Measurements from ENCODE around the gene SELL.
"Not testable (repeated sequence)": the region's sequence is repeated elsewhere in the genome, so short reads cannot be mapped to it uniquely, and the experiment has no call there.

The SELL gene

DNA sequence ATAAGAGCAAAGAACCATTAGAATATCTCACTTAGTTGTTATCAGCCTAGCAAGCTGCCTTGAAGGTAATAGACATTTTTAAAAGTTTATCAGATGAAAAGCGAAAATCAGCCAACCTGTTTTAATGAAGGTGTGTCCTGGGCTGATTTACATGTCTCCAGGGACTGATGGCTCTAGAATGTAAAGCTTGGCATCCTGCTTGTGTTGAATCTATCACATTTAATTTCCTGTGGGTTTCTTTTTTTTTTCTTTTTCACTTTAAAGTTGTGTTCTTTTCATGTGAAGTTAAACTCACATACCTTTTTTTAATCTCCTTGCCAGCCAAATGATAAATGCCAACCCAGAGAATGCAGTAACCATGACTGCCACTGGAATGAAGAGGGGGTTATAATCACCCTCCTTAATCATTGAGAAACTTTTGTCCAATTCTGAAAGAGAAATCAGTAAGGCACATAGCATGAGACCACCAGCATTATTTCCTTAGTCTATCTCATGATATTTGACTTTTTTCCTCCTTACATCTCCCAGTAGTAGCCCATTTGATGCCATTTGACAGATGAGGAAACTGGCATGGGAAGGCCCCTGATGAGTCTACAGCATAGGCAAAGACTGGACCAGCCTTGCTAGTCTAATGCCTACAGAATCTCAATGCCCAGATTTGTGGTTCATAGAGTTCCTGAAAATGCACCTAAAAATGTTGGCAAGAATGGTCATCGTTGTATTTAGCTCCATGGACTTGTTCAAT lies 10.0 kb downstream of the SELL start:
- DNase-seq = no peak

DNA sequence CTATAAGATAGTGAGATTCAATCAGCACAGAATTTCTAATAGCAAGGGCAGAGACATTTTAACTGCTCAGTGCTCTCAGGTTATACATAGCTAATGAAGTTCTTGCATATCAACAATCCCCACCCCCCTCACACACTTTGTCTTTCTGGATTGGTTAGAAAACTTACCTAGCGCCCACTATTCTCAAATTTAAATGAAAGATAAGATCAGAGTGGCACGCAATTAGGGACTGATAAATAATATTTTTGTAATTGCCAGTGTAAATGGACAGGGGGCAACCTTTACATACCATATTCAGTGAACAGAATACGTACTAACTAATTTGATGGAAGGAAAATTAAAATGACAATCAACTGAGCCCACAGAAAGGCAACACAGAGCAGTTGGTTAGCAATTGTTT lies 11.7 kb downstream of the SELL start:
- no peak for DNase-seq

DNA sequence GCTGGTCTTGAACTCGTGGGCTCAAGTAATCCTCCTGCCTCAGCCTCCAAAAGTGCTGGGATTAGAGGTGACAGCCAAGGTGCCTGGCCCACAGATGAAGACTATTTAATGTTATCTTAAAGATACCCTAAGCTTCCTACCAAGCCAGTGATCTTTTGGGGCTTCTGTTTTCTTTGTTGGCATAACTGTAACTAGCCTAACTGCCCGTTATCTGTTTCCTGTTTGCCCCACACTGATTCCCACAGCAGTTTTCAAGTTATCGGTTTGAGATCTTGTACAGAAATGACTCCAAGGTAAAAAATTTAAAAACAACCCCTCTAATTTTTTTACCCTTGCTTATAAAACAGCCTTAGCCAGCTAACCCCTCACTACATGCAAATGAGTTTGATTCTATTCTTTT lies 12.4 kb downstream of the SELL start:
- no peak for DNase-seq

DNA sequence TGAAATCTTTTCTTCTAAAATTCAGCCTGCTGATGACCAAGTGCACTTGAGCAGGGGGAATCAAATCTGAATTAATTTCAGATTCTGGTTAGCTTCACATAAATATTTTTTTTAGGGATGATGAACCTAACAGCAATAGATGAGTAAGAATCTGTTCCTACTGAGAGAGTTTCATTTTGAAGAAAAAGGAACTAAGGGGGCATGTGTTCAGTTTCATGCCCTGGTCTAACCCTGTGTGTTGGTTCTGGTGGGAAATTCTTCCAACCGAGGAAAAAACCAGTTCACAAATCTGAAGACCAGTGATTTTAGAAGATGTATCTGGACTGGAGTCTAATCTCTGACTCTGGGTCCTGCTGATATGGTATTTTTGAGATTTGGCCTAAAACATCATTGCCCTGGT lies 13.7 kb downstream of the SELL start:
- DNase-seq = no peak

DNA sequence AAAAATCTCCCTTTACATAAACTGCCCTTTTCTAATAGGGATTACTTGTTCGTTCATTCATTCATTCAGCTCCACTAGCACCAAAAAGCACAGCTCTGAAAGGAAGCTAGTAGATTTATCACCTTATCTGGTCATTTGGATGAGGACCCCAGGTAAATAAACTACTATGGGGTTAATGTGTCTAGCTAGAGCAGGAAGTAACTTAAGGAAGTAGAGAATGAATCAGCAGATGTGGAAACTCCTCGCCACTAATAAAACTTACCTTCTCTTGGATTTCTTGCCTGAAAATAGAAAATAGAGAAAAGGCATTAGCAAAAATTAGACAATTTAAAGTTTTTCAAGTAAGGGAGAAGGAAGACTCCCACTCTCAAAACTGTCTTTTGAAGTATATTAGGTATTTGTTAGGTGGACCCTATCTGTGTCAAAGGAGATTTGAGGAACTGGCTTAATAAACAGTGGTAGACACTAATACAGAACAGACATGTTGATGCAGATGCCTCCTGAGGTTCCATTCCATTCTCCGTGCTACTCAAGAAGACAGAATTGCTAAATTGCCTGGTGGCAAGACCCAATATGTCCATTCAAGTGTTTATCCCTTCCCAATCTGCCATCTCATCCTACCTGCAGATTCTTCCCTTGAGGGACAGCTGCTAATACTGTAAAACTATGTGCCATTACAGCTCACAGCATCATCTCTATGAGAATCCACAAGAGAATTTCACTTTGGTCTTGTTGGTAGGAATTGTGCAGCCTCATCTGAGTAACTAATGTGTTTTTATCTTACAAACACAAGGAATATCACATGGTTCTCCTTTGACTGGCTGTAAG lies 14.9 kb downstream of the SELL start:
- no peak for DNase-seq

DNA sequence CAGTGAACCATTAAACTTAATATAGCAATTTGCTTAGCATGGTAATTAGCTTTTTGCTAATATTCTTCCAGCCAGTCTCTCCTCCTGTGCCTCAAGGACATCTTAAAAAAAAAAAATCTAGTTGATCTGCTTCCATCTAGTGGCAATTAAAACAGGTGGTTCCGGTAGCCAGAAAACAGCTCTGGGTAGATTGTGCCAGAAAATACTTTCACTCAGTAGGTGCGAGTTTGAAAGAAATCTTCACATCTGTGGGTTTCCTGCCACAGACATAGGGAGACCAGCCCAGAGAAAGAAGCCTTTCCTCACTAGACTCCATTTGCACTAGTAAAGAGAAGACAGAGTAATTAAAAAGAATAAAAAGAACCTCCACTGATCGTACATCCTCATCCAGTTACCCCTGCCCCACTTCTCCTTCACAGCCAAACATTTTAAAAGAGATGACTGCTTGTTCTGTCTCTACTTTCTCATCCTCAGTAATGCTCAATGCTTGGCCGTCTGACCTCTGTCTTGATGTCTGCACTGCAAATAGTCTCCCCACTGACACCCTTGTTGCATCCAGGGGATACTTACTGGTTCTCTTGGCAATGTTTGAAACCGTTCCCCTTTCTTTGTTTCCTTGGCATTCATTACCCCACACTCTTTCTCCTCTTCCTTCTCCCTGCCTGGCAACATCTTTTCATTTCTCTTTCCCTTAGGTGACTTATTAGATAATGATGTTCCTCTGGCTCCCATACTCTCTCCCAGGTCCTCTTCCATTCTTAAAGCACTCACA lies 16.9 kb downstream of the SELL start:
- DNase-seq = no peak

DNA sequence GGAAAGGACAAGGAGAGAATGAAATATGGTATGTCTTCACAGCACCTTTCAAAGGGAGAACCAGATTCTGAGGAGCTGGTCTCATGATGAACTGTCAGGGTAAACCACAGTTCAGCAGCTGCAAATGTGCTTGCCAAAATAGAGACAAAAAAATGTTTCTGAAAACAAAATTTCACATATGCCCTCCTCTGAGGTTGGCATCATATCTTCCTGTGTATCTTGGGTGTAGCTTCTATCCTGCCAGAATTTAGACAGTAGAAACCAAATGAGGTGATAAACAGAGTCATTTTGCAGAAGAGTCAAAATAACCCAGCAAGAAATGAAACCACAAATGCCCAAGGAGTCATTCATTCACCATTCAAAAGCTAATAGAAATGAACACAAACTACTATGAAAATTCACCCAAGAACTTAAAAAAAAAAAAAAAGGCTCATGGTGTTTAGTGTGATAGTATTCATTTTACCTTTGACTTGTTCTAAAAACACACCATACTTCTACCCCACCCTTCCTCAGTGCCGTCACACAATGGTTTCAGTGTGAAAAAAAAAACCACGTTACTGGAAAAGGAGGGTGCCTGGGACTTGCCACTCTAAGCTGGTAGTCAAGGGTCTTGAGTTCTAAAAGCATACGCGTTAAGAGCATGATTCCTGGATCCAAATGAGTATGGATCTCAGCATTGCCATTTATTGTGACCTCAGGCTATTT lies 18.5 kb downstream of the SELL start:
- DNase-seq = no peak

DNA sequence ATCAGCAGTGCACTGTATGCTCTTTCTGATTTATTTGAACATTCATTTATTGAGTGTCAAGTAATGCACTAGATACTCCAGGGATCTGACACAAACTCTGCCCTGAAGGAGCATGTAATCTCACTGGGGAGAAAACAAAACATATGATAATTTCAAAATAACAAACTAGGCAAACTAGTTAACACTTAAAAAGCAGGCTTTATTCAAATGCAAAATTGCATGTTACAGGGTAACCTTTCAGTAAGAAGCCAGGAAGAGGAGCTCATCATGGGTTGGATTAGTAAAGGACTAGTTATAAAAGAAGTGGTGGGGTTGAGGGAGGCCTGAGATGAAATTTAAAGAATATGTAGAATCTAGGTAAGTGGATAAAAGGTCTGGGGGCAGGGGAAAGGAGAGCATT lies 20.9 kb downstream of the SELL start:
- no peak for DNase-seq

DNA sequence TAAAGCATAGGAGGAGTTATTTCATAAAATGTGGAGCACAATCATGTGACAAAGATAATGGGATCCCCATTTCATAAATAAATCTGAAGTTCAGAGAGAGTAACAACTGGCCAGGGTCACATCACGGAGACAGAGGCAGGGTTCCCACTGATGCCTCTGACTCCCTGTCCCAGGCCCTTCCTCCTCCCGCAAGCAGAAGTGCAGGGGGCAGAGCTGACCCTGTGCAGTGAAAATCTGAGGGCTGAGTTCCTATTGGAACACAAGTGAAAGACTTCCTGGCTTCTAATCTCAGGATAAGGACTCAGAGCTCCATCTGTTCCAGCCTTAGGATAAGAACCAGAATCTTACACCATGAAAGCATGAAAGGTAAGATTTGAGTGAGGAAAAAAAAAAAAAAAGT lies 22.0 kb downstream of the SELL start:
- DNase-seq = peak; percentile 87

DNA sequence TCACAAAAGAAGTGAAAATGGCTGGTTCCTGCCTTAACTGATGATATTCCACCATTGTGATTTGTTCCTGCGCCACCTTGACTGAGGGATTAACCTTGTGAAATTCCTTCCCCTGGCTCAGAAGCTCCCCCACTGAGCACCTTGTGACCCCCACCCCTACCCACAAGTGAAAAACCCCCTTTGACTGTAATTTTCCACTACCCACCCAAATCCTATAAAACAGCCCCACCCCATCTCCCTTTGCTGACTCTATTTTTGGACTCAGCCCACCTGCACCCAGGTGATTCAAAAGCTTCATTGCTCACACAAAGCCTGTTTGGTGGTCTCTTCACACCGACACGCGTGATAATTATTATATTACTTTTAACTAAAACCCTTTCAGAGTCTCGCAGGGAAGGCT lies 23.0 kb downstream of the SELL start:
- not testable (repeated sequence) for DNase-seq

DNA sequence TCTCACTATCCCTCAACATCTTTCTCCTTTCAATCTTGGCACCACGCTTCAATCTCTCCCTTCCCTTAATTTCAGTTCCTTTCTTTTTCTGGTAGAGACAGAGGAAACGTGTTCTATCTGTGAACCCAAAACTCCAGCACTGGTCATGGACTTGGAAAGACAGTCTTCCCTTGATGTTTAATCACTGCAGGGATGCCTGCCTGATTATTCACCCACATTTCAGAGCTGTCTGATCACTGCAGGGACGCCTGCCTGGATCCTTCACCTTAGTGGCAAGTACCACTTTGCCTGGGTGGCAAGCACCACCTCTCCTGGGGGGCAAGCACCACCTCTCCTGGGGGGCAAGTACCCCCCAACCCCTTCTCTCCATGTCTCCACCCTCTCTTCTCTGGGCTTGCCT lies 27.8 kb downstream of the SELL start:
- DNase-seq = no peak

DNA sequence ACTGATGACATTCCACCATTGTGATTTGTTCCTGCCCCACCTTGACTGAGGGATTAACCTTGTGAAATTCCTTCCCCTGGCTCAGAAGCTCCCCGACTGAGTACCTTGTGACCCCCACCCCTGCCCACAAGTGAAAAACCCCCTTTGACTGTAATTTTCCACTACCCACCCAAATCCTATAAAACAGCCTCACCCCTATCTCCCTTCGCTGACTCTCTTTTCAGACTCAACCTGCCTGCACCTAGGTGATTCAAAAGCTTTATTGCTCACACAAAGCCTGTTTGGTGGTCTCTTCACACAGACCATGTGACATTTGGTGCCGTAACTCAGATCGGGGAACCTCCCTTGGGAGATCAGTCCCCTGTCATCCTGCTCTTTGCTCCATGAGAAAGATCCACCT lies 28.3 kb downstream of the SELL start:
- DNase-seq = not testable (repeated sequence)

DNA sequence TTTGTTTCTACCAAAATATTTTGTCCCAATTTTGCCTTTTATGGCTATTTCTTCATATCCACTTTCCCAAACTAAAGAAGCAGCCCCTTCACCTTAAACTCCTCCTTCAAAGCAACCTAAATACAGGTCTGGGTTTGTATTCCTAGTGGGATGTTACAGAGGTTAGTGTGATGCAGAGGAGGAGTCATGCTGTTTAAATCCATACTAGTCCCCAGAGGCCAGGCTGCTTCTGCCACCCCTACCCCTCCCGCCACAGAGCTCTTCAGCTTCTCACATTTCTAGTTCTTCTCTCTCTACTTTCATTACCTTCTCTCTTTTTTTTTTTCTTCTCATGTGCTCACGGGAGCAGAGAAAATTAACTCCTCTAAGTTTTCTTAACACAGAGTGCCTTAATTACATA lies 29.3 kb downstream of the SELL start:
- peak; percentile 21 for DNase-seq

DNA sequence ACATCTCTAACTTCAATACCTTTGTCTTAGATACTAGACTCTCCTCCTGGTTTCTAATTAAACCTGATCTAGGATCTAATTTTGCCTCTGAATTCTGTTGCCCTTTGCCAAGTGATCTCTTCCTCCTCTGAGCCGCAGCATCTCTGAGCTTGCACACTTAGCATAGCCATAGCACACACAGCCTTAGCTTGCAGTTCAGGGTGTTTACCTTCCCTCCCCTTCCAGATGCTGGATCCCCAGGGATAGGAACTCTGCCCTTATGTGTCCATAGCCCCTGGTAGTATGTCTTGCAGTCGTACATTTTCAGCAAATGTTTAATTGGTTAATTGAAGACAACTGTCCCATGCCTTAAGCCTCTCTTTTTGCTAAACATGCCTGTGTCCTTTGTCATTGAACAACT lies 30.3 kb downstream of the SELL start:
- no peak for DNase-seq

DNA sequence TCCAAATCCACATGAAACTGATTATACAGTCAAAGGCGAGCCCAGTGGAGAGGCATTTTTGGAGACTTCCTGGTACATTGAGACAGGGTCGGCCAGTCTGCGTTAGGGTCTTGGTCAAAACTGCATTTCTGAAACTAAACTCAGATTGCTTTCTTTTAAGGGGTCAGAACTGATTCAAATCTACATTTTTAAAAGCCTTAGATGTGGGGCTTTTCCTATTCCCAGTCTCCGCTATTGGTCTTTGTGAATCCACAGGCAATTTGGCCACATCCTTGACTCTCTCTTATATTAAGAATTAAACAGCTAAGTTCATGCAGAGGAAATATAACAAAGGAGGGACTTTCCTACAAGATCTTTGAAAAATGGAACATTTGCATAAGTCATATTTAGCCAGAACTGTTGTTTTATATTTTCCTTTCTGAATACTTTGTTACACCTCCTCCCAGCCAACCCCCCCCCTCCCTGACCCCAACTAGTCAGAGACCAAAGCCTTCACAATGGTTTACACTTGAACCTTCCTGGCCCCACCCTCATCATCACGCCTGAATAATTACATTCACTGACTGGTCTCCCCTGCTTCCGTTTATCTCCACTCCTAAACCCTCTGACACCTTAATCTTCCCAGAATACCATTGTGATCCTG lies 30.9 kb downstream of the SELL start:
- no peak for DNase-seq

DNA sequence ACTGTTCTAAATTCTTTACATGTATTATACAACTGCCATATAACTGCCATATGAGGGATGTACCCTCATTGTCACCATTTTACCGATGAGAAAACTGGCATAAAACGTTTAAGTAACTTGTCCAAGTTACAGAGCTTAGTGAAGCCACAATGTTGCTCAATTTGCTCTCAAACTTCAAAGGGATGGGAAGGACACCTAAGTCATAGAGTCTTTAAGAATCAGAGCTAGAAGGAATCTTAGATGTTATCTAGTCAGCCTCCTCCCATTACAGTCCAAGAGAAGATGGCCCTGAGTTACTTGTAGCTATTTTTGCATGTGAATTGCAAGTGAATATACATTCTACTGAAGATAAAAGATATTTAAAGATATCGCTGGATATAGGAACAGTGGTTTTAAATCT lies 31.7 kb downstream of the SELL start:
- DNase-seq = no peak

DNA sequence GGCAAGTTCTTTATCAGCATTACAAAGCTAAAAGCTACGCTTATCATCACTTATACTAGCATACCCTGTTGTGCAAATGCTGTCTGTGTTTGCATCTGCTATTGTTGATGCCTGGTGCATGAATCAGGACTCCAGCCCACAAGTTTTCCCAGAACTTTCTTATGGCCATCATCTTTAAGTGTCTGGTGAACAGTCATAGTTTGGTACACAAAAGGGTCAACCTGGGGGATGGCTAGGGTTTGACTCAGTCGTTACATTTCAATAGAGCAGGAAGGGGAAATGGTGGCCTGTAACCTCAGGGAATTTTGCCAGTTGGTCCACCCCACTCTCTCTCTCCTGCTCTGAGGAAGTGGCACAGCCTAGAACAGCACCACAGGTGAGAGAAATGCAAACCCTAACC lies 35.4 kb downstream of the SELL start:
- DNase-seq = no peak

DNA sequence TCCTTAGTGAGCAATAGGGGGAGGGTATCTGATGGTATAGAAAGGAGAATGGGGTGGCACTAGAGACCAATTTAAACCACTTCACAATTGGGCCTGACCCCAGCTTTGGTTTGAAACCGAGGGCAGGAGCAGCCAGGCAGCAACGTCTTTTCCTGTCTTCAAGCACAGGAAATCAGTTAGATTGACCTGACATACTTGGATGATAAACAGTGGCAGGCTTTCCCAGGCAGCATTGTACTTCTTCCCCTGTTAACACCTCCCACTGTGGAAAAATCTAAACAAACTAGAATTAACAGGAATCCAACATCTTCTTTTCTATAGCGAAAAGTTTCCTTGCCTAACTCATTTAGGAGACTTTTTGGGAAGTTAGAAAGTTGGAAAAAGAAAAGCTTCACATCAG lies 40.6 kb downstream of the SELL start:
- no peak for DNase-seq

DNA sequence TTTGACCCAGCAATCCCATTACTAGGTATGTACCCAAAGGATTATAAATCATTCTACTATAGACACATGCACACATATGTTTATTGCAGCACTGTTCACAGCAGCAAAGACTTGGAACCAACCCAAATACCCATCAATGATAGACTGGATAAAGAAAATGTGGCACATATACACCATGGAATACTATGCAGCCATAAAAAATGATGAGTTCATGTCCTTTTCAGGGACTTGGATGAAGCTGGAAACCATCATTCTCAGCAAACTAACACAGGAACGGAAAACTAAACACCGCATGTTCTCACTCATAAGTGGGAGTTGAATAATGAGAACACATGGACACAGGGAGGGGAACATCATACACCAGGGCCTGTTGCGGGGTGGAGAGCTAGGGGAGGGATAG lies 41.2 kb downstream of the SELL start:
- not testable (repeated sequence) for DNase-seq

DNA sequence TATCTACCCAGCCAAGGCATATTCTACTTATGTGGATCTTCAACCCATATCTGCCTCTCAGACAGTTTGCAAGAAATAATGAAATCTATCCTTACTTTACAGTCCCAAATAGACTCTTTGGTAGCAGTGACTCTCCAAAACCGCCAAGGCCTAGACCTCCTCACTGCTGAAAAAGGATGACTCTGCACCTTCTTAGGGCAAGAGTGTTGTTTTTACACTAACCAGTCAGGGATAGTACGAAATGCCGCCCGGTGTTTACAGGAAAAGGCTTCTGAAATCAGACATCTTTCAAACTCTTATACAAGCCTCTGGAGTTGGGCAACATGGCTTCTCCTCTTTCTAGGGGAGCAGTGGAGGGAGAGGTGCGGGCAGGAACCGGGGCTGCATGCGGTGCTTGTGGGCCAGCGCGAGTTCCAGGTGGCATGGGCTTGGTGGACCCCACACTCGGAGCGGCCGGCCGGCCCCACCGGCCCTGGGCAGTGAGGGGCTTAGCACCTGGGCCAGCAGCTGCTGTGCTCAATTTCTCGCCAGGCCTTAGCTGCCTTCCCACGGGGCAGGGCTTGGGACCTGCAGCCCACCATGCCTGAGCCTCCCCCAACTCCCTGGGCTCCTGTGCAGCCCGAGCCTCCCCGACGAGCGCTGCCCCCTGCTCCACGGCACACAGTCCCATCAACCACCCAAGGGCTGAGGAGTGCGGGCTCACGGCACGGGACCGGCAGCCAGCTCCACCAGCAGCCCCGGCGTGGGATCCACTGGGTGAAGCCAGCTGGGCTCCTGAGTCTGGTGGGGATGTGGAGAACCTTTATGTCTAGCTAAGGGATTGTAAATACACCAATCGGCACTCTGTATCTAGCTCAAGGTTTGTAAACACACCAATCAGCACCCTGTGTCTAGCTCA lies 43.5 kb downstream of the SELL start:
- not testable (repeated sequence) for DNase-seq

DNA sequence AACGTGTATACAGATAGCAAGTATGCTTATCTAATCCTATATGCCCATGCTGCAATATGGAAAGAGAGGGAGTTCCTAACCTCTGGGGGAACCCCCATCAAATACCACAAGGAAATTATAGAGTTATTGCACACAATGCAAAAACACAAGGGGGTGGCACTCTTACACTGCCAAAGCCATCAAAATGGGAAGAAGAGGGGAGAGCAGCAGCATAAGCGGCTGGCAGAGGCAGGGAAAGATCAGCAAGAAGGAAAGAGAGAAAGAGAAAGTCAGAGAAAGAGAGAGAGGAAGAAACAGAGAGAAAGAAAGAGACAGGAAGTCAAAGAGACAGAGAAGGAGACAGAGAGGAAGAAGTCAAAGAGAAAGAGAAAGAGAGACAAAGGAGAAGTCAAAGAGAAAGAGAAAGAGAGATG lies 44.2 kb downstream of the SELL start:
- not testable (repeated sequence) for DNase-seq

Data from NCI-H82 (cell line).